Peyer's patch (tissue), 4 donors: ENCODE measurements around the gene SEL1L3.

Source experiments
- CTCF ChIP-seq, 6 experiments: fragments of 450-650 bp in 4 of 6; fragments of 200-600 bp in 2 of 6; sonication (generic) in 1 of 6; IDR thresholded peaks; one replicate each; pipeline ENCODE4 v1.5.1; 2017 to 2019; ENCODE audit warnings: antibody characterized with exemption in 6 of 6, mild to moderate bottlenecking in 3 of 6, moderate library complexity in 1 of 6
- POLR2A ChIP-seq, 2 donors: fragments of 450-650 bp; IDR thresholded peaks; one replicate each; pipeline ENCODE4 v1.5.1; 2017; ENCODE audit warnings: antibody characterized with exemption in 2 of 2, mild to moderate bottlenecking in 2 of 2, moderate library complexity in 2 of 2

- TF ChIP-seq CTCF (IDR thresholded peaks at IDR 0.05) (peak in 4 of 6 experiments; percentile 41 to 69 (median 62)), POLR2A (IDR thresholded peaks at IDR 0.05) (no peak)
These were observed 70.5 kb downstream of the SEL1L3 start for GRCh38 chr4:25792200-25792791.
